OCI-LY3 (cell line): ENCODE measurements around the gene SUN3.
"Not testable (repeated sequence)": the region's sequence is repeated elsewhere in the genome, so short reads cannot be mapped to it uniquely, and the experiment has no call there.

ENCODE experiments used
- EZH2phosphoT487 ChIP-seq: fragments of 200-600 bp; shearing (Covaris generic); IDR thresholded peaks from 2 replicates; pipeline ENCODE4 v1.6.1; 2018; ENCODE audit warnings: antibody characterized with exemption, mixed run types, low read depth
- TF ChIP-seq, protein P1 (sequence below): fragments of 200-600, 300-600 bp; sonication (generic); IDR thresholded peaks from 2 replicates; pipeline ENCODE4 v1.5.1; 2014; ENCODE audit warnings: antibody characterized with exemption, low read length, low read depth

DNA sequence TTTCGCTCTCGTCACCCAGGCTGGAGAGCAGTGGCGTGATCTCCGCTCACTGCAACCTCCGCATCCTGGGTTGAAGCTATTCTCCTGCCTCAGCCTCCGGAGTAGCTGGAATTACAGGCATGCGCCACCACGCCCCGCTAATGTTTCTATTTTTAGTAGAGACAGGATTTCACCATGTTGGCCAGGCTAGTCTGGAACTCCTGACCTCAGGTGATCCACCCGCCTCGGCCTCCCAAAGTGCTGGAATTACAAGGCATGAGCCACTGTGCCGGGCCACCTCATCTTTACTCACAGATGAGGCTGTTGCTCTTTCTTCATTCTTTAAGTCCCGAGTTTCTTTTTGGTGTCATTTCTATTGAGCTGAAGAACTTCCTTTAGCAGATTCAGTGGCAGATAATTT lies 28.7 kb downstream of the SUN3 start:
- TF ChIP-seq, protein P1, sequence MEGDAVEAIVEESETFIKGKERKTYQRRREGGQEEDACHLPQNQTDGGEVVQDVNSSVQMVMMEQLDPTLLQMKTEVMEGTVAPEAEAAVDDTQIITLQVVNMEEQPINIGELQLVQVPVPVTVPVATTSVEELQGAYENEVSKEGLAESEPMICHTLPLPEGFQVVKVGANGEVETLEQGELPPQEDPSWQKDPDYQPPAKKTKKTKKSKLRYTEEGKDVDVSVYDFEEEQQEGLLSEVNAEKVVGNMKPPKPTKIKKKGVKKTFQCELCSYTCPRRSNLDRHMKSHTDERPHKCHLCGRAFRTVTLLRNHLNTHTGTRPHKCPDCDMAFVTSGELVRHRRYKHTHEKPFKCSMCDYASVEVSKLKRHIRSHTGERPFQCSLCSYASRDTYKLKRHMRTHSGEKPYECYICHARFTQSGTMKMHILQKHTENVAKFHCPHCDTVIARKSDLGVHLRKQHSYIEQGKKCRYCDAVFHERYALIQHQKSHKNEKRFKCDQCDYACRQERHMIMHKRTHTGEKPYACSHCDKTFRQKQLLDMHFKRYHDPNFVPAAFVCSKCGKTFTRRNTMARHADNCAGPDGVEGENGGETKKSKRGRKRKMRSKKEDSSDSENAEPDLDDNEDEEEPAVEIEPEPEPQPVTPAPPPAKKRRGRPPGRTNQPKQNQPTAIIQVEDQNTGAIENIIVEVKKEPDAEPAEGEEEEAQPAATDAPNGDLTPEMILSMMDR: not testable (repeated sequence)
- TF ChIP-seq EZH2phosphoT487: not testable (repeated sequence)
